ENCODE measurements around the gene CHD2. TPM values are rescaled to one million over a fixed set of nuclear protein-coding genes. Genes with fewer than 3 reads are reported as not detected.

CHD2 gene
- polyA plus RNA-seq, 1 experiment = 62.6 TPM

GRCh38 chr15:93041159-93041547 is 141.0 kb downstream of the CHD2 start:
- Histone ChIP-seq H3K27me3 (ENCODE audit: control insufficient read depth, insufficient read depth, low read length) (no peaks in the 10 kb centered on the region), H3K4me3 (ENCODE audit: low read depth, low read length) (no peak overlapping the region), H3K9me3 (ENCODE audit: control insufficient read depth, insufficient read depth, low read length) (peaks cover 9% of the 10 kb centered on the region; the same call in 1 of the 2 replicates), H3K27ac (ENCODE audit: low read depth, low read length) (no peak overlapping the region)
- POLR2A ChIA-PET = no interaction called here
- CTCF ChIA-PET = interaction anchor here (1.0 to 1.7 kb wide), 3 partner anchors 11 to 1079 kb away, joined by 3 to 5 read pairs (median 3); no protein-coding TSS in a partner anchor
- DNase-seq (ENCODE audit: low read depth, low spot score) = no peak
- no peak for TF ChIP-seq CTCF (IDR thresholded peaks at IDR 0.05; ENCODE audit: low read depth, low read length)

- peaks cover 6% of the 10 kb centered on the region; the same call in 1 of the 2 replicates for H3K9me3 ChIP-seq (ENCODE audit: control insufficient read depth, insufficient read depth, low read length)
- DNase-seq (ENCODE audit: low read depth, low spot score) = no peak
- POLR2A ChIA-PET = no interaction called here
- no peak overlapping the region for H3K4me3 ChIP-seq (ENCODE audit: low read depth, low read length)
- TF ChIP-seq CTCF (IDR thresholded peaks at IDR 0.05; ENCODE audit: low read depth, low read length) = no peak
- no peak overlapping the region for H3K27ac ChIP-seq (ENCODE audit: low read depth, low read length)
- H3K27me3 ChIP-seq (ENCODE audit: control insufficient read depth, insufficient read depth, low read length) = no peaks in the 10 kb centered on the region
- CTCF ChIA-PET = interaction anchor here (1.7 kb wide), 1 partner anchor 1078 kb away, joined by 5 read pairs; no protein-coding TSS in a partner anchor
Observed at GRCh38 chr15:93042211-93042610, 142.1 kb downstream of the CHD2 start.

- H3K27me3 ChIP-seq (ENCODE audit: control insufficient read depth, insufficient read depth, low read length) = no peaks in the 10 kb centered on the region
- POLR2A ChIA-PET = no interaction called here
- no peak overlapping the region for H3K4me3 ChIP-seq (ENCODE audit: low read depth, low read length)
- CTCF ChIA-PET = no interaction called here
- no peak overlapping the region for H3K27ac ChIP-seq (ENCODE audit: low read depth, low read length)
- TF ChIP-seq CTCF (IDR thresholded peaks at IDR 0.05; ENCODE audit: low read depth, low read length) = no peak
- DNase-seq (ENCODE audit: low read depth, low spot score) = no peak
- peaks cover 6% of the 10 kb centered on the region; the same call in 1 of the 2 replicates for H3K9me3 ChIP-seq (ENCODE audit: control insufficient read depth, insufficient read depth, low read length)
Observed at GRCh38 chr15:93042691-93043378, 142.7 kb downstream of the CHD2 start.

DNA sequence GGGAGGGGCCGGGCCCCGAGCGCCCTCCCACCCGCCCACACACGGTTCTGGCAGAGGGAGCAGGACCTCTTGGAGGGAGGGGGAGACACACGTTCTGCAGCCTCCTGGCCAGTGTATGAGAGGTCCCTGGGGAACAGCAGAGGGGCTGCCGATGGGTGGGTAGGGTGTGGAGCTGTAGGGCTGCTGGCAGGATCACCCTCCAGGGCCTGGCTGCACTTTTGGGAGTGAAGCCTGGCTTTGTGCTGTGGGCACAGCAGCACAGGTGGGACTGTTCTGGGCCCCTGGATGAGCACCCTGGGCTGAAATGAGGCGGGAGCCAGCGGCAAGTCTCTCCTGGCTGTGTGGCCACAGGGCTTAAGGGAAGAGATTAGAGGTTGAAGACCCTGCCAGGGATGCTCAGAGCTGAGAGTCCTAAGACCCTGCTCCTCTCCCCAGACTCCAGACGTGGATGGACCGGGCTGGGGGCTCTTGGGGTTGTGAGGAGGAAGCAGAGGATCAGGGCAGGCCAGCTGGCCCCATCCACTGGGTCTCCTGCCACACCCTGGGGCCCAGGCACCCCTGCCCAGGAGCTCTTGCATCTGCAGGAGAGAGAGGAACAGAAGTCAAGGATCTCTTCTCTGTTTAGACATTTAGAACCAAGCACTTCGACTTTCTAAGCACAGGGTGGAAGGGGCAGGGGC is 143.6 kb downstream of the CHD2 start:
- ChIA-PET CTCF (interaction anchor here (1.0 kb wide), 1 partner anchor 1076 kb away, joined by 3 read pairs; no protein-coding TSS in a partner anchor), POLR2A (no interaction called here)
- Histone ChIP-seq H3K4me3 (ENCODE audit: low read depth, low read length) (no peak overlapping the region), H3K9me3 (ENCODE audit: control insufficient read depth, insufficient read depth, low read length) (peaks cover 6% of the 10 kb centered on the region; the same call in 1 of the 2 replicates), H3K27ac (ENCODE audit: low read depth, low read length) (no peak overlapping the region), H3K27me3 (ENCODE audit: control insufficient read depth, insufficient read depth, low read length) (no peaks in the 10 kb centered on the region)
- TF ChIP-seq CTCF (IDR thresholded peaks at IDR 0.05; ENCODE audit: low read depth, low read length) = no peak
- DNase-seq (ENCODE audit: low read depth, low spot score) = no peak
